ENCODE measurements around the gene MTUS2.

Gene MTUS2

DNA sequence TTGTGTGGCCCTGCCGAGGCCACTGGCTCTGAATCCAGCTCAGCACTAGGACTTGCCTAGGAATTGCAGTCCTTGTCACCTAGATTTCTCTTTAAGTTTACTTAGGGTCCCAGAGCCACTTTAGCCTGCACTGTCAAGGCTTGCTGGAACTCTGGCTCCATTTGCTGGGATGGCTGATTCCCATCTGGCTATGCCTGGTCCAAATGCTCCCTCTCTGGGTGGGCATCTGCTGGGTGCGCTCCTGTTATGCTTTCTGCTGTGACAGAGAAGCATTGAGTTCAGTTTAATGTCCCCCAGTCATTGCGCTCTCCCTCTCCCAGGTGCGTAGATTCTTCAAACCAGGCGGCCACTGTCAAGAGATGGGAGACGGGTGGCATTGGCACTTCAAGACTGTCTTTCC is 102.2 kb downstream of the MTUS2 start:
- H3K27ac ChIP-seq: no peak overlapping the region
- TF ChIP-seq, protein P1, sequence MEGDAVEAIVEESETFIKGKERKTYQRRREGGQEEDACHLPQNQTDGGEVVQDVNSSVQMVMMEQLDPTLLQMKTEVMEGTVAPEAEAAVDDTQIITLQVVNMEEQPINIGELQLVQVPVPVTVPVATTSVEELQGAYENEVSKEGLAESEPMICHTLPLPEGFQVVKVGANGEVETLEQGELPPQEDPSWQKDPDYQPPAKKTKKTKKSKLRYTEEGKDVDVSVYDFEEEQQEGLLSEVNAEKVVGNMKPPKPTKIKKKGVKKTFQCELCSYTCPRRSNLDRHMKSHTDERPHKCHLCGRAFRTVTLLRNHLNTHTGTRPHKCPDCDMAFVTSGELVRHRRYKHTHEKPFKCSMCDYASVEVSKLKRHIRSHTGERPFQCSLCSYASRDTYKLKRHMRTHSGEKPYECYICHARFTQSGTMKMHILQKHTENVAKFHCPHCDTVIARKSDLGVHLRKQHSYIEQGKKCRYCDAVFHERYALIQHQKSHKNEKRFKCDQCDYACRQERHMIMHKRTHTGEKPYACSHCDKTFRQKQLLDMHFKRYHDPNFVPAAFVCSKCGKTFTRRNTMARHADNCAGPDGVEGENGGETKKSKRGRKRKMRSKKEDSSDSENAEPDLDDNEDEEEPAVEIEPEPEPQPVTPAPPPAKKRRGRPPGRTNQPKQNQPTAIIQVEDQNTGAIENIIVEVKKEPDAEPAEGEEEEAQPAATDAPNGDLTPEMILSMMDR (conservative IDR thresholded peaks at IDR 0.05): no peak

- TF ChIP-seq, protein P1 (conservative IDR thresholded peaks at IDR 0.05): no peak
- H3K27ac ChIP-seq: no peak overlapping the region
These were observed 115.0 kb downstream of the MTUS2 start for GRCh38 chr13:28935104-28935503.

- TF ChIP-seq, protein P1 (conservative IDR thresholded peaks at IDR 0.05): no peak
- H3K27ac ChIP-seq: no peak overlapping the region
These were observed 122.8 kb downstream of the MTUS2 start for GRCh38 chr13:28942906-28943305.

DNA sequence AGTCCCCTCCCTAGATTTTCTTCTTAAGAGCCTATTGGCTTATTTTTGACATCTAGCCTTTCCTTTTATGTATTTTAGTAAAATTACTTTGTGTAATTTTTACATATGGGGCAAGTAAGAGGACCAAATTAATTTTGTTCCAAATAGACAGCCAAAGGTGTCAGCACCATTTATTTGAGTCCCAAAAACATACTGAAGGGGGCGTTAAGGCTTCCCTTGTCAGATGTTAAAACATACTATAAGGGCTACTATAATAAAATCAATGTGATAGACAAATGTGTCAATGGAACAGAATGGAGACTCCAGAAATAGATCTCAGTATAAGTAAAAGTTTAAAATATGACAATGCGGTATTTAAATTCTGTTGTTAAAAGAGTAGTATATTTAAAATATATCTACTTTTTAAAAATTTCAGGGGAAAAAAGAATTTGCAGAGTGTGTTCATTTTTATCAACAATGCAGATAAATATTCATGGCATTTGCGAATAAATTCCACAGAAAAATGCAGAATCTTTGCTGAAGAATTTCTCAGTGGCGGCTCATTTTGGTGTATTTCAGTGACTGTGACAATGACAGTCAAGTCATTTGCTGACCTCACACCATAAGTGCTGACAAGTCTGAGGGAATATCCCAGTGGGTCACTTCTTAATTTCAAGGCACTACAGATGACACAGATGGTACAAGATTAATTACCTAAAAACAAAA is 133.7 kb downstream of the MTUS2 start:
- TF ChIP-seq, protein P1 (conservative IDR thresholded peaks at IDR 0.05): no peak
- no peak overlapping the region for H3K27ac ChIP-seq

DNA sequence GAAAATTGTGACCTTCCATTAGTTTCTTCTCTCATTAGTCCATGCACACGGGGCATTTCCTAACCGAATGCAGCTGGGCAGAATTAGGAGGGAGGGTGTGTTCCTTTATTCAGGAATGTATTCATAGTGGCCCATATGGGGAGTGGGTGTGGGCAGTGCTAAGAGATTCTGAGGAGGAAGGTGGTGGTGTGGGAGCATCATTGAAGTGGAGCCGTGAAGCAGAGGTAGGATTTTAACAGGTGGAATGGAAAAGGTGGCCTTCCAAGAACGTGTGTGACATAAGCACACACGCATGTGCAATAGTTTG is 134.2 kb downstream of the MTUS2 start:
- H3K27ac ChIP-seq: no peak overlapping the region
- TF ChIP-seq, protein P1 (conservative IDR thresholded peaks at IDR 0.05): no peak

DNA sequence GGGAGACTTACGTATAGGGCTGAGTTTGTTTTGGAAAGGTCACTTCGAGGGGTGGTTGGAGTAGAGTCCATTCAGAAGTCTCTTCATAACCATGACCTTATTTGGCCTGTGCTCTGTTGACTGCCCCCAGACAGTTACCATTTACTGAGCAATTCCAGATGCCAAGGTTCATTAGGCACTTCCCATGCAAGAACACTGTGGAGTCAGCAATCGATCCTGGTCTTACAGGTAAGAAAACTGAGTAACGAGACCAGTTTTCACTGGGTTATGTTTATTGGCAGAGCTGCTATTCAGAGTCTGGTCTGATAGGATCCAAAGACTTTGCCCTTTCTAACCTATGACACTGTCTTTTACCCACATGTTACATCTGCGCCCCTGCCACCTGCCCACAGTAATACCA is 134.7 kb downstream of the MTUS2 start:
- TF ChIP-seq, protein P1 (conservative IDR thresholded peaks at IDR 0.05): no peak

GRCh38 chr13:28955264-28955966 is 135.3 kb downstream of the MTUS2 start:
- TF ChIP-seq, protein P1 (conservative IDR thresholded peaks at IDR 0.05): no peak
- H3K27ac ChIP-seq: no peak overlapping the region

More for the DNA sequence above, 134.7 kb downstream of the MTUS2 start:
- no peak overlapping the region for H3K27ac ChIP-seq
